AG10803 (cell line): ENCODE data around the gene U2AF2.

ENCODE experiments used
- DNase-seq: peaks from one replicate; pipeline ENCODE4 v3.0.0; 2010; ENCODE audit warnings: low read depth
- H3K4me3 ChIP-seq: 2 replicates; pipeline ENCODE4 v1.5.1; 2011; ENCODE audit warnings: mild to moderate bottlenecking, low read length, control low read depth
- CTCF ChIP-seq: conservative IDR thresholded peaks from 2 replicates; pipeline ENCODE4 v1.5.1; 2011; ENCODE audit warnings: mild to moderate bottlenecking, low read length, control low read depth, inconsistent platforms

U2AF2 gene

GRCh38 chr19:55649268-55650125 is 5.3 kb upstream of the U2AF2 start:
- H3K4me3 ChIP-seq: peak overlapping the region; percentile 76
- no peak for TF ChIP-seq CTCF
- DNase-seq: no peak

- no peak for TF ChIP-seq CTCF
- H3K4me3 ChIP-seq: no peak overlapping the region
- no peak for DNase-seq
Measured at GRCh38 chr19:55650126-55650557, 4.7 kb upstream of the U2AF2 start.

GRCh38 chr19:55650602-55651230 is 4.1 kb upstream of the U2AF2 start:
- H3K4me3 ChIP-seq: no peak overlapping the region
- no peak for DNase-seq
- no peak for TF ChIP-seq CTCF

GRCh38 chr19:55651236-55651635 is 3.6 kb upstream of the U2AF2 start:
- no peak for TF ChIP-seq CTCF
- no peak for DNase-seq
- no peak overlapping the region for H3K4me3 ChIP-seq

GRCh38 chr19:55652311-55653128 is 2.3 kb upstream of the U2AF2 start:
- no peak for TF ChIP-seq CTCF
- DNase-seq: no peak

GRCh38 chr19:55653651-55654322 is 1.0 kb upstream of the U2AF2 start:
- peak; percentile 99 for TF ChIP-seq CTCF
- peak; percentile 99 for DNase-seq
- peak overlapping the region; percentile 97 for H3K4me3 ChIP-seq

More at GRCh38 chr19:55652311-55653128, 2.3 kb upstream of the U2AF2 start:
- H3K4me3 ChIP-seq: no peak overlapping the region
